Bronchial epithelial cell (primary cell): Measurements from ENCODE around the gene RNF19B. TPM values are rescaled to one million over a fixed set of nuclear protein-coding genes. Genes with fewer than 3 reads are reported as not detected.
A peak's percentile ranks its signal among the peaks of the same experiment; 100 is the strongest.

Experiments used
- DNase-seq: peaks from one replicate; pipeline ENCODE4 v3.0.0-alpha.2; 2010; ENCODE audit warnings: low read depth
- FAIRE-seq: peaks from 2 replicates; lab custom pipeline; 2011; peaks lifted over from hg19 to GRCh38; lab: Jason Lieb, UNC
- H3K27me3 ChIP-seq: 2 replicates; pipeline ENCODE4 v1.5.1; 2011; ENCODE audit warnings: low read length; ENCODE audit not compliant: control insufficient read depth, insufficient read depth
- H3K36me3 ChIP-seq: 2 replicates; pipeline ENCODE4 v1.5.1; 2011; ENCODE audit warnings: low read length; ENCODE audit not compliant: control insufficient read depth, insufficient read depth
- H3K4me3 ChIP-seq: 2 replicates; pipeline ENCODE4 v1.5.1; 2011; ENCODE audit warnings: mild to moderate bottlenecking, low read depth, low read length, control low read depth
- total RNA-seq: library from RNA; depleted of rRNA; stranded (reverse); fragments of >200 nt; gene quantifications from 2 replicates; pipeline ENCODE4 v1.2.1, GENCODE V29; 2014
- TF ChIP-seq, protein P1 (sequence below): IDR thresholded peaks from 2 replicates; pipeline ENCODE4 v1.5.1; 2011; ENCODE audit warnings: mild to moderate bottlenecking, moderate library complexity, low read length, control low read depth, inconsistent platforms; ENCODE audit not compliant: insufficient read depth, severe bottlenecking

Gene RNF19B
- total RNA-seq, 1 donor from 2014 or later = 32.6 TPM

GRCh38 chr1:32888677-32889420 is 75.8 kb downstream of the RNF19B start:
- FAIRE-seq (no peak), DNase-seq (no peak)
- Histone ChIP-seq H3K36me3 (no peaks in the 10 kb centered on the region), H3K4me3 (no peak overlapping the region), H3K27me3 (peaks cover 16% of the 10 kb centered on the region)
- TF ChIP-seq, protein P1, sequence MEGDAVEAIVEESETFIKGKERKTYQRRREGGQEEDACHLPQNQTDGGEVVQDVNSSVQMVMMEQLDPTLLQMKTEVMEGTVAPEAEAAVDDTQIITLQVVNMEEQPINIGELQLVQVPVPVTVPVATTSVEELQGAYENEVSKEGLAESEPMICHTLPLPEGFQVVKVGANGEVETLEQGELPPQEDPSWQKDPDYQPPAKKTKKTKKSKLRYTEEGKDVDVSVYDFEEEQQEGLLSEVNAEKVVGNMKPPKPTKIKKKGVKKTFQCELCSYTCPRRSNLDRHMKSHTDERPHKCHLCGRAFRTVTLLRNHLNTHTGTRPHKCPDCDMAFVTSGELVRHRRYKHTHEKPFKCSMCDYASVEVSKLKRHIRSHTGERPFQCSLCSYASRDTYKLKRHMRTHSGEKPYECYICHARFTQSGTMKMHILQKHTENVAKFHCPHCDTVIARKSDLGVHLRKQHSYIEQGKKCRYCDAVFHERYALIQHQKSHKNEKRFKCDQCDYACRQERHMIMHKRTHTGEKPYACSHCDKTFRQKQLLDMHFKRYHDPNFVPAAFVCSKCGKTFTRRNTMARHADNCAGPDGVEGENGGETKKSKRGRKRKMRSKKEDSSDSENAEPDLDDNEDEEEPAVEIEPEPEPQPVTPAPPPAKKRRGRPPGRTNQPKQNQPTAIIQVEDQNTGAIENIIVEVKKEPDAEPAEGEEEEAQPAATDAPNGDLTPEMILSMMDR = no peak

- TF ChIP-seq, protein P1 = no peak
- no peak overlapping the region for H3K4me3 ChIP-seq
- DNase-seq (no peak), FAIRE-seq (no peak)
- no peaks in the 10 kb centered on the region for H3K36me3 ChIP-seq
- peaks cover 16% of the 10 kb centered on the region for H3K27me3 ChIP-seq
Measured at GRCh38 chr1:32888134-32888533, 76.5 kb downstream of the RNF19B start.

DNA sequence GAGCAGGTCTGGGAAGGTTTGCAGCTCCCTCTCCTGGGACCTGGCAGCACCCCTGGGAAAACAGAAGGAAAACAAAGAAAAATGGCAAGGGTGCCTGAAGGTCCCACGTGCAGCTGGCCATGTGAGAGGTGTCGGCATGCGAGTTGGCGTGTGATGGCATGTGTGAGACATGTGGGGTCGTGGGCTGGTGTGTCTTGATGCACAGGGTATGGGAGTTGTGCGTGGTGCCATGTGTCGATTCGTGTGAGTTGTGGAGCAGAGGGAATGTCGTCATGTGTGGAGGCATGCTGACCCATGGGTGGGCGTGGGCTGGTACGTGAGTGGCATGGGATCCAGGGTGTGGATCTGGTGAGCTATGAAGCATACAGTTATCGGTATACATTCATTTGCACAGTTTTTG is 77.0 kb downstream of the RNF19B start:
- TF ChIP-seq, protein P1 = no peak
- FAIRE-seq (peak; percentile 18), DNase-seq (no peak)
- Histone ChIP-seq H3K27me3 (peaks cover 16% of the 10 kb centered on the region), H3K36me3 (no peaks in the 10 kb centered on the region), H3K4me3 (no peak overlapping the region)

- TF ChIP-seq, protein P1 = no peak
- DNase-seq (no peak), FAIRE-seq (peak; percentile 18)
- Histone ChIP-seq H3K36me3 (no peaks in the 10 kb centered on the region), H3K27me3 (peaks cover 13% of the 10 kb centered on the region), H3K4me3 (no peak overlapping the region)
Measured at GRCh38 chr1:32886828-32887414, 77.7 kb downstream of the RNF19B start.

Other genes starting within 250 kb of the RNF19B start
- gene YARS1, start 147.5 kb downstream of the RNF19B start, total RNA-seq = 195 and 234 TPM in 2 replicates
- 20.5 and 30.3 TPM in 2 replicates for gene S100PBP, start 147.2 kb downstream of the RNF19B start, total RNA-seq
- not detected in 2 replicates for gene FNDC5, start 93.9 kb downstream of the RNF19B start, total RNA-seq
- gene HPCA, start 78.3 kb downstream of the RNF19B start, total RNA-seq = not detected in 2 replicates
- 112 and 167 TPM in 2 replicates for gene TMEM54, start 63.4 kb downstream of the RNF19B start, total RNA-seq
- gene AK2, start 72.1 kb upstream of the RNF19B start, total RNA-seq = 81.9 and 173 TPM in 2 replicates
- 1.3 and 1.5 TPM in 2 replicates for gene AZIN2, start 116.3 kb upstream of the RNF19B start, total RNA-seq
- 0.79 and 2.0 TPM in 2 replicates for gene TRIM62, start 217.2 kb upstream of the RNF19B start, total RNA-seq